K562 (cell line): ENCODE results near the gene HSF5. TPM values are rescaled to one million over a fixed set of nuclear protein-coding genes. Genes with fewer than 3 reads are reported as not detected.

Experiments used
- CBFA2T2 ChIP-seq: fragments of 450-650 bp; conservative IDR thresholded peaks from 2 replicates; pipeline ENCODE4 v1.6.1; 2017; ENCODE audit warnings: mild to moderate bottlenecking
- CCNT2 ChIP-seq: IDR thresholded peaks from 2 replicates; pipeline ENCODE4 v1.6.1; 2011; ENCODE audit warnings: borderline replicate concordance, low read depth, mild to moderate bottlenecking, moderate library complexity, mixed read lengths, low read length; ENCODE audit not compliant: insufficient read length; ENCODE audit errors: extremely low read depth
- FIP1L1 ChIP-seq: fragments of 200-400 bp; formaldehyde crosslinking; IDR thresholded peaks from 2 replicates; pipeline ENCODE4 v1.6.1; 2018; ENCODE audit warnings: mild to moderate bottlenecking, low read depth, low read length; ENCODE audit not compliant: poor library complexity, severe bottlenecking
- FOXA3 ChIP-seq, 2 experiments: fragments of 450-650 bp in 1 of 2; sonication (generic) in 1 of 2; formaldehyde crosslinking; IDR thresholded peaks in 1 of 2; conservative IDR thresholded peaks in 1 of 2; 2 replicates each; pipeline versions ENCODE4 v1.4.0 to v1.8.0; 2020 to 2022; ENCODE audit warnings: mild to moderate bottlenecking in 2 of 2, missing genetic modification reagents in 1 of 2
- GABPB2 ChIP-seq: fragments of 250-450 bp; sonication (Bioruptor Pico); conservative IDR thresholded peaks from 2 replicates; pipeline ENCODE4 v1.5.1; 2021; ENCODE audit warnings: mild to moderate bottlenecking
- HDAC1 ChIP-seq, 2 experiments: fragments of 450-650 bp; IDR thresholded peaks; 2 replicates each; pipeline ENCODE4 v1.6.1; 2016 to 2017; ENCODE audit warnings: inconsistent platforms in 1 of 2, mild to moderate bottlenecking in 1 of 2, moderate library complexity in 1 of 2
- NFE2L1 ChIP-seq: fragments of 450-650 bp; IDR thresholded peaks from 2 replicates; pipeline ENCODE4 v1.6.1; 2016; ENCODE audit warnings: missing genetic modification characterization, low read depth, mild to moderate bottlenecking, missing compliant biosample characterization, moderate library complexity, borderline replicate concordance
- SAFB ChIP-seq: fragments of 200-400 bp; formaldehyde crosslinking; IDR thresholded peaks from 2 replicates; pipeline ENCODE4 v1.6.1; 2017; ENCODE audit warnings: low read depth, low read length, borderline replicate concordance
- SAP30 ChIP-seq: fragments of 200-600 bp; sonication (generic); IDR thresholded peaks from 2 replicates; pipeline ENCODE4 v1.6.1; 2012; ENCODE audit warnings: borderline replicate concordance, low read depth, mild to moderate bottlenecking, moderate library complexity, low read length, control low read depth, inconsistent platforms; ENCODE audit not compliant: insufficient read depth, poor library complexity, severe bottlenecking
- TRIM24 ChIP-seq, 2 experiments: fragments of 450-650 bp; IDR thresholded peaks; 2 replicates each; pipeline ENCODE4 v1.6.1; 2016
- ZFP1 ChIP-seq: fragments of 450-650 bp; formaldehyde crosslinking; IDR thresholded peaks from 2 replicates; pipeline ENCODE4 v1.4.0; 2020; ENCODE audit warnings: mild to moderate bottlenecking, mixed read lengths
- ZNF311 ChIP-seq: fragments of 250-450 bp; sonication (Bioruptor Pico); IDR thresholded peaks from 2 replicates; pipeline ENCODE4 v1.4.0; 2020; ENCODE audit warnings: mild to moderate bottlenecking, moderate library complexity
- ZNF436 ChIP-seq: fragments of 250-450, 450-650 bp; sonication (Bioruptor Pico); formaldehyde crosslinking; IDR thresholded peaks from 2 replicates; pipeline ENCODE4 v1.7.0; 2020; ENCODE audit warnings: mild to moderate bottlenecking
- polyA plus RNA-seq, 8 experiments: library from polyadenylated mRNA; depleted of rRNA in 4 of 8; stranded (reverse) in 5 of 8; unstranded in 3 of 8; fragments of >200 nt; fragmentation: Nextera tagmentation in 2 of 8; fragmentation: Illumina TruSeq in 1 of 8; extraction: Ambion mirVana in 2 of 8; extraction: Trizol in 1 of 8; gene quantifications; 2 replicates each; pipeline versions ENCODE4 v1.2.1 to v1.2.3, GENCODE V29; 2011 to 2014; ENCODE audit warnings: inconsistent platforms in 1 of 8, missing spikeins in 1 of 8
- total RNA-seq, 7 experiments: library from RNA; depleted of rRNA in 6 of 7; stranded (reverse); fragments of >200 nt in 6 of 7; fragmentation: Illumina TruSeq in 2 of 7; extraction: Trizol in 2 of 7; gene quantifications; 2 replicates each; pipeline versions ENCODE4 v1.2.1 to v1.2.3, GENCODE V29; 2011 to 2021; ENCODE audit warnings: low replicate concordance in 1 of 7
- TF ChIP-seq, protein P1 (sequence below), 2 experiments: fragments of 450-650 bp; IDR thresholded peaks; 2 replicates each; pipeline ENCODE4 v1.6.1; 2018; ENCODE audit warnings: mild to moderate bottlenecking in 2 of 2, low read depth in 1 of 2; ENCODE audit not compliant: partially characterized antibody in 2 of 2
- TF ChIP-seq, protein P2 (sequence below), 2 experiments: fragments of 450-650 bp; formaldehyde crosslinking in 1 of 2; IDR thresholded peaks; 2 replicates each; pipeline versions ENCODE4 v1.4.0 to v1.6.1; 2014 to 2020; ENCODE audit warnings: mild to moderate bottlenecking in 2 of 2, borderline replicate concordance in 1 of 2, low read depth in 1 of 2

The HSF5 gene
- total and polyA plus RNA-seq, 9 of the 15 experiments (the other 6 are each of a cell fraction or from before 2014, with no cell fraction given): 0.04 TPM; not detected in 8

DNA sequence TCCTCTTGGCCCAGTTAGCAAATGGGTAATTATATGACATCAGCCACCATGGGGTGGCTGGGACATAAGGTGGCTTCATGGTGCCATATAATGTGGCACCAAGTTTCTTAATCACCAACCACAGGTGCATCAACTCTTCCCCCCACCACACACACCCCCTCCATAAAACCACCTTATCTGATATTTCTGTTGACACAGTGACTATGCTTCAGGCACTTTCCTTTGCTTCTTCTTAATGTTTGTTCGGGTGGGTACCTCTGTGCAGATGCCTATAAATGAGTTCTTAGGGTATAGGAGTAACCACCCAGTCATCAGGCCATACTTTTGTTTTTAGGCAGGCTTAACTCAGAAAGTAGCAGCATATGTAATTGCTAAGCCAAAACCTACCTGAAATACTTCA, 100.4 kb downstream of the HSF5 start (continued):
- TF ChIP-seq, protein P1, sequence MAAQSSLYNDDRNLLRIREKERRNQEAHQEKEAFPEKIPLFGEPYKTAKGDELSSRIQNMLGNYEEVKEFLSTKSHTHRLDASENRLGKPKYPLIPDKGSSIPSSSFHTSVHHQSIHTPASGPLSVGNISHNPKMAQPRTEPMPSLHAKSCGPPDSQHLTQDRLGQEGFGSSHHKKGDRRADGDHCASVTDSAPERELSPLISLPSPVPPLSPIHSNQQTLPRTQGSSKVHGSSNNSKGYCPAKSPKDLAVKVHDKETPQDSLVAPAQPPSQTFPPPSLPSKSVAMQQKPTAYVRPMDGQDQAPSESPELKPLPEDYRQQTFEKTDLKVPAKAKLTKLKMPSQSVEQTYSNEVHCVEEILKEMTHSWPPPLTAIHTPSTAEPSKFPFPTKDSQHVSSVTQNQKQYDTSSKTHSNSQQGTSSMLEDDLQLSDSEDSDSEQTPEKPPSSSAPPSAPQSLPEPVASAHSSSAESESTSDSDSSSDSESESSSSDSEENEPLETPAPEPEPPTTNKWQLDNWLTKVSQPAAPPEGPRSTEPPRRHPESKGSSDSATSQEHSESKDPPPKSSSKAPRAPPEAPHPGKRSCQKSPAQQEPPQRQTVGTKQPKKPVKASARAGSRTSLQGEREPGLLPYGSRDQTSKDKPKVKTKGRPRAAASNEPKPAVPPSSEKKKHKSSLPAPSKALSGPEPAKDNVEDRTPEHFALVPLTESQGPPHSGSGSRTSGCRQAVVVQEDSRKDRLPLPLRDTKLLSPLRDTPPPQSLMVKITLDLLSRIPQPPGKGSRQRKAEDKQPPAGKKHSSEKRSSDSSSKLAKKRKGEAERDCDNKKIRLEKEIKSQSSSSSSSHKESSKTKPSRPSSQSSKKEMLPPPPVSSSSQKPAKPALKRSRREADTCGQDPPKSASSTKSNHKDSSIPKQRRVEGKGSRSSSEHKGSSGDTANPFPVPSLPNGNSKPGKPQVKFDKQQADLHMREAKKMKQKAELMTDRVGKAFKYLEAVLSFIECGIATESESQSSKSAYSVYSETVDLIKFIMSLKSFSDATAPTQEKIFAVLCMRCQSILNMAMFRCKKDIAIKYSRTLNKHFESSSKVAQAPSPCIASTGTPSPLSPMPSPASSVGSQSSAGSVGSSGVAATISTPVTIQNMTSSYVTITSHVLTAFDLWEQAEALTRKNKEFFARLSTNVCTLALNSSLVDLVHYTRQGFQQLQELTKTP (IDR thresholded peaks at IDR 0.05; ENCODE audit: low read depth in 1 of 2, partially characterized antibody in 2 of 2): peak in 1 of 2 experiments; percentile 22
- no peak for TF ChIP-seq NFE2L1 (tag)
- TF ChIP-seq, protein P2, sequence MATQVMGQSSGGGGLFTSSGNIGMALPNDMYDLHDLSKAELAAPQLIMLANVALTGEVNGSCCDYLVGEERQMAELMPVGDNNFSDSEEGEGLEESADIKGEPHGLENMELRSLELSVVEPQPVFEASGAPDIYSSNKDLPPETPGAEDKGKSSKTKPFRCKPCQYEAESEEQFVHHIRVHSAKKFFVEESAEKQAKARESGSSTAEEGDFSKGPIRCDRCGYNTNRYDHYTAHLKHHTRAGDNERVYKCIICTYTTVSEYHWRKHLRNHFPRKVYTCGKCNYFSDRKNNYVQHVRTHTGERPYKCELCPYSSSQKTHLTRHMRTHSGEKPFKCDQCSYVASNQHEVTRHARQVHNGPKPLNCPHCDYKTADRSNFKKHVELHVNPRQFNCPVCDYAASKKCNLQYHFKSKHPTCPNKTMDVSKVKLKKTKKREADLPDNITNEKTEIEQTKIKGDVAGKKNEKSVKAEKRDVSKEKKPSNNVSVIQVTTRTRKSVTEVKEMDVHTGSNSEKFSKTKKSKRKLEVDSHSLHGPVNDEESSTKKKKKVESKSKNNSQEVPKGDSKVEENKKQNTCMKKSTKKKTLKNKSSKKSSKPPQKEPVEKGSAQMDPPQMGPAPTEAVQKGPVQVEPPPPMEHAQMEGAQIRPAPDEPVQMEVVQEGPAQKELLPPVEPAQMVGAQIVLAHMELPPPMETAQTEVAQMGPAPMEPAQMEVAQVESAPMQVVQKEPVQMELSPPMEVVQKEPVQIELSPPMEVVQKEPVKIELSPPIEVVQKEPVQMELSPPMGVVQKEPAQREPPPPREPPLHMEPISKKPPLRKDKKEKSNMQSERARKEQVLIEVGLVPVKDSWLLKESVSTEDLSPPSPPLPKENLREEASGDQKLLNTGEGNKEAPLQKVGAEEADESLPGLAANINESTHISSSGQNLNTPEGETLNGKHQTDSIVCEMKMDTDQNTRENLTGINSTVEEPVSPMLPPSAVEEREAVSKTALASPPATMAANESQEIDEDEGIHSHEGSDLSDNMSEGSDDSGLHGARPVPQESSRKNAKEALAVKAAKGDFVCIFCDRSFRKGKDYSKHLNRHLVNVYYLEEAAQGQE (IDR thresholded peaks at IDR 0.05; ENCODE audit: borderline replicate concordance): no peak; the same call in 1 of the 2 replicates
- TF ChIP-seq, protein P2 (CRISPR knock-in tag; IDR thresholded peaks at IDR 0.05; ENCODE audit: low read depth): no peak
- TF ChIP-seq HDAC1 (IDR thresholded peaks at IDR 0.05): 0 out of 4 replicates have a peak, but pooled peaks of 1 of the 2 experiments have one; percentile 37
- 0 out of 4 replicates have a peak, but pooled peaks of 1 of the 2 experiments have one; percentile 22 for TF ChIP-seq TRIM24 (IDR thresholded peaks at IDR 0.05)
- TF ChIP-seq FIP1L1: no peak
- no peak for TF ChIP-seq ZNF436 (CRISPR knock-in tag)
- peak; percentile 89 to 94 for TF ChIP-seq FOXA3 (CRISPR knock-in tag; conservative IDR thresholded peaks at IDR 0.05 in 1 of 2, IDR thresholded peaks at IDR 0.05 in 1 of 2)
- TF ChIP-seq CBFA2T2: 0 out of 2 replicates have a peak, but pooled peaks have one; percentile 35
- TF ChIP-seq SAFB: no peak
- TF ChIP-seq CCNT2: peak; percentile 40
- no peak for TF ChIP-seq ZNF311 (CRISPR knock-in tag)
- TF ChIP-seq ZFP1 (CRISPR knock-in tag): no peak
- TF ChIP-seq GABPB2 (CRISPR knock-in tag): no peak
- TF ChIP-seq SAP30: no peak
